Peyer's patch (tissue), 4 donors: Measurements from ENCODE around the gene RCL1.

Experiments used
- POLR2A ChIP-seq, 2 donors: fragments of 450-650 bp; IDR thresholded peaks; one replicate each; pipeline ENCODE4 v1.5.1; 2017; ENCODE audit warnings: antibody characterized with exemption in 2 of 2, mild to moderate bottlenecking in 2 of 2, moderate library complexity in 2 of 2
- TF ChIP-seq, protein P1 (sequence below), 6 experiments: fragments of 450-650 bp in 4 of 6; fragments of 200-600 bp in 2 of 6; sonication (generic) in 1 of 6; IDR thresholded peaks; one replicate each; pipeline ENCODE4 v1.5.1; 2017 to 2019; ENCODE audit warnings: antibody characterized with exemption in 6 of 6, mild to moderate bottlenecking in 3 of 6, moderate library complexity in 1 of 6

DNA sequence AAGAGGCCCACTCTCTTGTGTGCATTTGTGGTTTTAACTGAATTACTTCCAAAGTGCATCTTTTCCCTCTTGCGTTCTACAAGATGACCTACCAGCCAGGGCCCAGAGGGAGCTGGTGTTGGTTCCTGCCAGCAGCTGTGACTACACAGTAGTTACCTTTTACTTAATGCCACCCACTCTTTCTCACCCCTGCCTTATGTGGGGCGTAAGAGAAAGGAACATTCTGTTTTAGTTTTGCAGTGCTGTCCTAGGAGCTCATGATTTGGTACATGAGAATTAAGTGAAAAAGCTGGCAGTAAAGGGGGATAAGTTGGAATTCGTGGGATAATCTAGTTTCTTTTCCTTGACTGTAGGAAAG lies 45.4 kb downstream of the RCL1 start:
- TF ChIP-seq, protein P1, sequence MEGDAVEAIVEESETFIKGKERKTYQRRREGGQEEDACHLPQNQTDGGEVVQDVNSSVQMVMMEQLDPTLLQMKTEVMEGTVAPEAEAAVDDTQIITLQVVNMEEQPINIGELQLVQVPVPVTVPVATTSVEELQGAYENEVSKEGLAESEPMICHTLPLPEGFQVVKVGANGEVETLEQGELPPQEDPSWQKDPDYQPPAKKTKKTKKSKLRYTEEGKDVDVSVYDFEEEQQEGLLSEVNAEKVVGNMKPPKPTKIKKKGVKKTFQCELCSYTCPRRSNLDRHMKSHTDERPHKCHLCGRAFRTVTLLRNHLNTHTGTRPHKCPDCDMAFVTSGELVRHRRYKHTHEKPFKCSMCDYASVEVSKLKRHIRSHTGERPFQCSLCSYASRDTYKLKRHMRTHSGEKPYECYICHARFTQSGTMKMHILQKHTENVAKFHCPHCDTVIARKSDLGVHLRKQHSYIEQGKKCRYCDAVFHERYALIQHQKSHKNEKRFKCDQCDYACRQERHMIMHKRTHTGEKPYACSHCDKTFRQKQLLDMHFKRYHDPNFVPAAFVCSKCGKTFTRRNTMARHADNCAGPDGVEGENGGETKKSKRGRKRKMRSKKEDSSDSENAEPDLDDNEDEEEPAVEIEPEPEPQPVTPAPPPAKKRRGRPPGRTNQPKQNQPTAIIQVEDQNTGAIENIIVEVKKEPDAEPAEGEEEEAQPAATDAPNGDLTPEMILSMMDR (IDR thresholded peaks at IDR 0.05) = no peak
- TF ChIP-seq POLR2A (IDR thresholded peaks at IDR 0.05) = no peak
